ENCODE measurements around the gene CHIC2. TPM values are rescaled to one million over a fixed set of nuclear protein-coding genes. Genes with fewer than 3 reads are reported as not detected.

Gene CHIC2
- total and polyA plus RNA-seq, 2 of the 4 experiments (the other 2 are of a cell fraction): 20.4 to 26.3 TPM

- TF ChIP-seq NFE2L2 (IDR thresholded peaks at IDR 0.05; ENCODE audit: low read depth, low read length) (no peak), POLR2A (IDR thresholded peaks at IDR 0.05; ENCODE audit: low read depth, low read length) (no peak)
Measured at GRCh38 chr4:54091637-54092404, 27.4 kb upstream of the CHIC2 start (continued).

- BruUV-seq (replicated peaks): no TSS peak
- peak; percentile 33 for DNase-seq
- no peak overlapping the region for H2BK5ac ChIP-seq (ENCODE audit: low read depth, low read length, poor library complexity, severe bottlenecking)
- dilution Hi-C loops (cut with HindIII; ENCODE audit: low sequenced_read_pairs, unreplicated experiment) (no loop called here), intact Hi-C loops (cut with micrococcal nuclease) (no loop called here), in situ Hi-C loops (cut with MboI; ENCODE audit: low sequenced_read_pairs) (no loop called here)
- peak overlapping the region; percentile 76; the same call in 1 of the 2 replicates for H3K4ac ChIP-seq (ENCODE audit: low read depth, low read length)
- 17% methylated on average over 7 of the region's 27 CpGs; no CpG with 5 or more reads in 1 of the 2 experiments for WGBS, 2 experiments (ENCODE audit: extremely low coverage in 2 of 2, insufficient read length in 1 of 2)
- 0 out of 2 replicates have a peak overlapping the region, but pooled peaks have one; percentile 31 for H4K91ac ChIP-seq (ENCODE audit: insufficient read depth, low read depth, low read length)
- no peaks in the 10 kb centered on the region; the same call in 1 of the 2 replicates for H3K4me1 ChIP-seq (ENCODE audit: control insufficient read depth, insufficient read depth, low read length)
- CTCF ChIA-PET: no interaction called here
- POLR2A ChIA-PET (ENCODE audit: unreplicated experiment): no interaction called here
- H3K56ac ChIP-seq (ENCODE audit: extremely low read depth, insufficient read depth, low read length): peak overlapping the region; percentile 36; the same call in 1 of the 2 replicates
- peak overlapping the region; percentile 62 for H2AK9ac ChIP-seq (replicated peaks; ENCODE audit: low read depth, low read length, poor library complexity)
- H4K5ac ChIP-seq (ENCODE audit: low read depth, low read length): peak overlapping the region; percentile 37; the same call in 1 of the 2 replicates
- H4K8ac ChIP-seq (ENCODE audit: low read depth in 2 of 2, low read length in 2 of 2): peak overlapping the region; percentile 2 to 96; a peak in 3 of 4 replicates
- H3K9me3 ChIP-seq (ENCODE audit: control insufficient read depth, insufficient read depth, low read length): no peaks in the 10 kb centered on the region
- peak overlapping the region; percentile 98 for H3K4me2 ChIP-seq (ENCODE audit: low read depth, low read length)
- H3K27ac ChIP-seq (ENCODE audit: insufficient read depth, low read length): no peak overlapping the region
- peak overlapping the region; percentile 41; the same call in 1 of the 2 replicates for H2BK120ac ChIP-seq (ENCODE audit: low read depth, low read length)
- H3K18ac ChIP-seq (ENCODE audit: low read depth, low read length): peak overlapping the region; percentile 48; the same call in 1 of the 2 replicates
- H3K27me3 ChIP-seq (ENCODE audit: control insufficient read depth, insufficient read depth, low read length): peaks cover 2% of the 10 kb centered on the region; the same call in 1 of the 2 replicates
- H3K9me1 ChIP-seq (ENCODE audit: insufficient read depth, low read length): peaks cover 11% of the 10 kb centered on the region; the same call in 1 of the 2 replicates
- H2AK5ac ChIP-seq (ENCODE audit: low read depth, low read length): peak overlapping the region; percentile 53; the same call in 1 of the 2 replicates
- H3K23ac ChIP-seq (ENCODE audit: low read depth, low read length): peak overlapping the region; percentile 76; the same call in 1 of the 2 replicates
- H3K36me3 ChIP-seq (ENCODE audit: control insufficient read depth, insufficient read depth, low read length): no peaks in the 10 kb centered on the region
- peak overlapping the region; percentile 26; the same call in 1 of the 3 replicates for H2BK15ac ChIP-seq (ENCODE audit: low read depth, low read length)
- H3K79me1 ChIP-seq (ENCODE audit: low read depth in 1 of 2, low read length in 2 of 2): peaks cover 0 to 6% of the 10 kb centered on the region in 2 experiments; a peak in 1 of 4 replicates
- H3K9ac ChIP-seq (ENCODE audit: low read depth, low read length): peak overlapping the region; percentile 21
- no peaks in the 10 kb centered on the region for H4K20me1 ChIP-seq (ENCODE audit: insufficient read depth, low read length)
- TF ChIP-seq USF2 (IDR thresholded peaks at IDR 0.05; ENCODE audit: low read depth, low read length): no peak
- no peak for TF ChIP-seq MXI1 (IDR thresholded peaks at IDR 0.05; ENCODE audit: borderline replicate concordance, low read depth, low read length)
- no peak for TF ChIP-seq RAD21 (IDR thresholded peaks at IDR 0.05; ENCODE audit: low read length)
- H3K4me3 ChIP-seq (ENCODE audit: insufficient read depth, low read depth, low read length): peak overlapping the region; percentile 49
- peak overlapping the region; percentile 16; the same call in 1 of the 2 replicates for H2BK20ac ChIP-seq (ENCODE audit: low read depth, low read length)
- peak; percentile 73 for ATAC-seq (ENCODE audit: low read depth)
- H2AFZ ChIP-seq (replicated peaks; ENCODE audit: low read length, poor library complexity): peak overlapping the region; percentile 85
- H3K14ac ChIP-seq (replicated peaks; ENCODE audit: low read depth, low read length): peak overlapping the region; percentile 60; the same call in 1 of the 2 replicates
Measured at GRCh38 chr4:54090804-54091623, 26.6 kb upstream of the CHIC2 start.
